DMS79 treated with DMSO at 0.1 percent for 48 hours (cell line): Measurements from ENCODE around the gene RAMAC.
"Not testable (repeated sequence)": the region's sequence is repeated elsewhere in the genome, so short reads cannot be mapped to it uniquely, and the experiment has no call there.

ENCODE experiments used
- DNase-seq: peaks from one replicate; lab custom pipeline; 2025; lab: John Stamatoyannopoulos, UW

Gene RAMAC

DNA sequence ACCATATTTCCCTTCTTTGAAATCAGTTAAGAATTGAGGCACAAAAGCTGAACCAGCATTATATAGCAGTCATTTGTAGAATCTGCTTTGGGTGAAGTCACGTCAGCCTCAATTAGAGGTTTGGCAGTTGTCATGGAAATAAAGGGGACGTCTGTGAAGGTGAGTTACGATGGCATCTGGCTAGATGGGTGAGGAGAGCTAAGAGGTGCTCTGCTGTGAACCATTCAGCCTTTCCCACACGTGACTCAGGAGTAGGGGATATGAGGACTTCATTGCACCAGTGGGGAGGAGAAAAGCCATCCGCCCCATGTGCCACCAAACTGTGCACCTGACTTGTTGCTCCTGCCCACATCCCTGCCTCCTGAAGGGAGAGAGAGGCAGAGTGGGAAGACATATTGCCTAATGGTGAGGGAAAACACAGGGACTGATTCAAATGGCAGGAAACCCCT, 28.2 kb downstream of the RAMAC start:
- DNase-seq: no peak

DNA sequence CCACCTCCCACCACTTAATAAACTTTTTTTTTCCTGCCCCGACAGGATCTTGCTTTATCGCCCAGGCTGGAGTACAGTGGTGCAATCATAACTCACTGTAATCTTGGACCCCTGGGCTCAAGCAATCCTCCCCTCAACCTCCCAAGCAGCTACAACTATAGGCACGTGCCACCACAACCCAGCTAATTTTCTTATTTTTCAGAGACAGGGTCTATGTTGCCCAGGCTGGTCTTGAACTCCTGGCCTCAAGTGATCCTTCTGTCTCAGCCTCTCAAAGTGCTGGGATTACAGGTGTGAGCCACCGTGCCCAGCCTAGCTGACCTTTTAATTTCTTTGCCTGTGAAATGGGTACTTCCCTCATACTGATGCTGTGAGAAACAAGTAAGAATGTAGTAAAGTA, 29.4 kb downstream of the RAMAC start:
- no peak for DNase-seq

DNA sequence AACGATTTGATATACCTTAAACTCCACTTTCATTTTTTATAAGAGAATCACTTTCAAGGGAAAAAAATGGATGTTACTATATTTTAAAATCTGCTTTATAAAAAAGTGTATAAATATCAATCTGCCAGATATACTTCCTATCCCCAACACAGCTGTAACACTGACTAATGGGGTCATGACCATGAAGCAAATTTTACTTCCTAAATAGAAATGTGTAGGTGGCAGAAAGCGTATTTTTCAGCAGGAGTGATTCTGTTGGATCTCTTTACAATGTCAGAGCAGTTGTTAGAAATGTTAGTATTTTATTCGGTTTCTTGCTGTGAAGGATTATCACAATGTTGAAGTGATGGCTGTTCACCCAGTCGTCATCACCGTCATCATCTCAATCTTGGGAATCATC, 30.9 kb downstream of the RAMAC start:
- no peak for DNase-seq

DNA sequence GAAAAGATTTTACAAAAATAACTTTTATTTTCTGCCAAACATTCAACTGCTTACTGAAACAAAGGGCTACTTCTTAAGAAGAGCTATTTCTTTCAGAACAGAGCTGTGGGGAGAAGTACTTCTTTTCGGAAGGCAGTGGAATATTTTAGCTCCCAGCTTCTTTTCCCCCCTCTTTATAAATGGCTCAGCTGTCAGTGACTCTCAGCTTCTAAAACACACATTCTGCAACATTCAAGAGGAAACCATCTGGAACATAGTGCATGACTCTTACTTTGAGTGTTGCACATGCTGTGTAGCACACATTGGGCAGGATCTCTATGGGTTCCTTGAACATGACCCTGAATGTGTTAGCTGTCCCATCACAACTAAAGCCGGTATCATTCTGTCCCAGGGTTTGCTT, 32.4 kb downstream of the RAMAC start:
- DNase-seq: no peak

DNA sequence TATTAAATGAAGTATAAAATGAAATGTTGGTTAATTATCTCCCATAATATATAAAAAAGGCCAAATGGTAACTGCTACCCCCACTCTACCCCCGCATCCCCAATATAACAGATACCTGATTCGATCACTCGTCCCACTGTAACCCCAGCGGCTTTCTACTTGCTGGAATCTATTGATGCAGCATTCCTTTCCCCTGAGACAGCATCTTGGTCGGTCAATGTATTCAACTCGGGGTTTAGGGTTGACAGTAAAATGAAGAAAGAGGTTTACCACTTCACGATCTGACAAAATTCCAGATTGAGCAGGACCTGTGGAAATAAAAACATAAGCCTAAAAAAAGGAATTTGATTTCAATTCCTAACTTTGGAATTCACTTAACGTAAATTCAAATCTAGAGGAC, 44.0 kb downstream of the RAMAC start:
- DNase-seq: no peak

DNA sequence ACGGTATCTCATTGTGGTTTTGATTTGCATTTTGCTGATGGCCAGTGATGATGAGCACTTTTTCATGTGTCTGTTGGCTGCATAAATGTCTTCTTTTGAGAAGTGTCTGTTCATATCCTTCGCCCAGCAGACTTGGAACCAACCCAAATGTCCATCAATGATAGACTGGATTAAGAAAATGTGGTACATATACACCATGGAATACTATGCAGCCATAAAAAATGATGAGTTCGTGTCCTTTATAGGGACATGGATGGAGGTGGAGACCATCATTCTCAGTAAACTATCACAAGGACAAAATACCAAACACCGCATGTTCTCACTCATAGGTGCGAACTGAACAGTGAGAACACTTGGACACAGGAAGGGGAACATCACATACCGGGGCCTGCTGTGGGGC, 45.2 kb downstream of the RAMAC start:
- DNase-seq: not testable (repeated sequence)

DNA sequence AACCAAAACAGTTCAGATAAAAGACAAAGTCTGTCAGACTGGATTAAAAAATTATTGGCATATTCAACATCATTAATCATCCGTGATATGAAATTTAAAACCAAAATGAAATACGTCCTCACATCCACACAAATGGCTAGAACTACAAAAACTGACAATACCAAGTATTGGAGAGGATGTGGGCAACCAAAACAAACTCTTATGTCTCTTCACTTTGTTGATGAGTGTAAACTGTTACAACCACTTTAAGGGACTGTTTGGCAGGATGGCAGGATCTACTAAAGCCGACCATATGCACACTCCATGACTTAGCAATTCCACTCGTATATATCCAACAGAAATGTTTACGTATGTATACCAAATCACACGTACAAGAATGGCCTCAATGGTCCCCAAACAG, 50.2 kb downstream of the RAMAC start:
- DNase-seq: no peak

DNA sequence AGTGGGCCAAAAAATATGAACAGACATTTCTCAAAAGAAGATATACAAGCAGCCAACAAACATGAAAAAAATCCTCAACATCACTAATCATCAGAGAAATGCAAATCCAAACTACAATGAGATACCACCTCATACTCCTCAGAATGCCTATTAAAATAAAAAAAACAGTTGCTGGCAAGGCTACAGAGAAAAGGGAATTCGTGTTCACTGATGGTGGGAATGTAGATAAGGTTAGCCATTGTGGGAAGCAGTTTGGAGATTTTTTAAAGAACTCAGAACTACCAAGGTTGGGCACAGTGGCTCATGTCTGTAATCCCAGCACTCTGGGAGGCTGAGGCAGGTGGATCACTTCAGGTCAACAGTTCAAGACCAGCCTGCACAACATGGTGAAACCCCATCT, 53.2 kb downstream of the RAMAC start:
- DNase-seq: no peak
